HG03469 (cell line): ENCODE data around the gene BRME1.

Experiments used
- ATAC-seq: cut with Tn5 transposase; IDR thresholded peaks from one replicate; pipeline ENCODE4 v1.9.1; 2021; ENCODE audit warnings: mild to moderate bottlenecking, moderate library complexity, moderate number of reproducible peaks; ENCODE audit not compliant: unreplicated experiment

The BRME1 gene

GRCh38 chr19:13833330-13834243, 72.3 kb downstream of the BRME1 start:
- ATAC-seq = peak; percentile 41
